HepG2 (cell line): ENCODE measurements around the gene CDC20B. TPM values are rescaled to one million over a fixed set of nuclear protein-coding genes. Genes with fewer than 3 reads are reported as not detected.

ENCODE experiments used
- ATAC-seq: fragments of 200-7000 bp; cut with Tn5 transposase; 3 replicates; pipeline ENCODE4 v1.9.1; 2020; ENCODE audit warnings: mild to moderate bottlenecking, moderate library complexity
- BruUV-seq: library from RNA; stranded (reverse); fragments of 400-500 nt; replicated peaks from 2 replicates; lab custom pipeline; 2021; lab: Mats Ljungman, UMichigan
- CTCF ChIA-PET: fragments of 300-600 bp; formaldehyde crosslinking; extraction: SDS; loops from one replicate; lab custom pipeline; 2021; ENCODE audit warnings: low total read pairs, inconsistent platforms, low intra/inter-chr PET ratio; lab: Yijun Ruan, JAX
- POLR2A ChIA-PET: fragments of 350-600 bp; sonication (Branson Sonifier 250); formaldehyde crosslinking; loops from one replicate; lab custom pipeline; 2020; ENCODE audit warnings: antibody characterized with exemption, inconsistent platforms; lab: Yijun Ruan, JAX
- DNase-seq: peaks from one replicate; pipeline ENCODE4 v3.0.0-alpha.2; 2015; ENCODE audit warnings: low spot score
- FAIRE-seq: peaks from 3 replicates; lab custom pipeline; 2011; peaks lifted over from hg19 to GRCh38; lab: Jason Lieb, UNC
- H2AFZ ChIP-seq: one replicate; pipeline ENCODE4 v1.6.1; 2011; ENCODE audit warnings: low read length, inconsistent platforms
- H3K27ac ChIP-seq: fragments of 300-600 bp; 3 replicates; pipeline ENCODE4 v1.8.0; 2011; ENCODE audit warnings: mixed run types, mild to moderate bottlenecking, mixed read lengths, low read length, inconsistent platforms; ENCODE audit not compliant: insufficient read depth; ENCODE audit errors: extremely low read length
- H3K27me3 ChIP-seq, 2 experiments: fragments of 200-600 bp in 1 of 2; 2 replicates in 1 of 2; 3 replicates in 1 of 2; pipeline versions ENCODE4 v1.6.0 to v1.8.0; 2011; ENCODE audit warnings: low read length in 2 of 2, mild to moderate bottlenecking in 2 of 2, moderate library complexity in 2 of 2, inconsistent platforms in 1 of 2; ENCODE audit not compliant: insufficient read depth in 2 of 2, control insufficient read depth in 1 of 2
- H3K36me3 ChIP-seq, 2 experiments: fragments of 200-600 bp in 1 of 2; replicated peaks in 1 of 2; 2 replicates in 1 of 2; 3 replicates in 1 of 2; pipeline versions ENCODE4 v1.5.1 to v1.8.0; 2011; ENCODE audit warnings: low read length in 2 of 2, inconsistent platforms in 1 of 2; ENCODE audit not compliant: insufficient read depth in 2 of 2, control insufficient read depth in 1 of 2
- H3K4me1 ChIP-seq: 2 replicates; pipeline ENCODE4 v1.5.1; 2012; ENCODE audit warnings: low read length, inconsistent platforms; ENCODE audit not compliant: insufficient read depth
- H3K4me2 ChIP-seq: 2 replicates; pipeline ENCODE4 v1.6.0; 2011; ENCODE audit warnings: low read depth, low read length, inconsistent platforms
- H3K4me3 ChIP-seq, 3 experiments: fragments of 200-600 bp in 1 of 3; sonication (generic), shearing (Covaris generic) in 1 of 3; replicated peaks in 1 of 3; 2 replicates each; pipeline ENCODE4 v1.5.1; 2011 to 2016; ENCODE audit warnings: low read length in 3 of 3, inconsistent platforms in 2 of 3, low read depth in 2 of 3, mild to moderate bottlenecking in 2 of 3, control low read depth in 1 of 3, mixed read lengths in 1 of 3; ENCODE audit not compliant: insufficient read depth in 1 of 3
- H3K79me2 ChIP-seq: one replicate; pipeline ENCODE4 v1.6.1; 2011; ENCODE audit warnings: low read length, inconsistent platforms; ENCODE audit not compliant: insufficient read depth
- H3K9ac ChIP-seq: 2 replicates; pipeline ENCODE4 v1.6.0; 2011; ENCODE audit warnings: mild to moderate bottlenecking, low read depth, low read length, inconsistent platforms; ENCODE audit not compliant: insufficient read depth
- H3K9me3 ChIP-seq: 2 replicates; pipeline ENCODE4 v1.5.1; 2012; ENCODE audit warnings: mild to moderate bottlenecking, low read length
- H4K20me1 ChIP-seq: 2 replicates; pipeline ENCODE4 v1.6.0; 2011; ENCODE audit warnings: inconsistent platforms, mild to moderate bottlenecking, low read length, moderate library complexity; ENCODE audit not compliant: insufficient read depth
- HIVEP1 ChIP-seq: sonication (generic); formaldehyde crosslinking; IDR thresholded peaks from 2 replicates; pipeline ENCODE4 v1.4.0; 2020; ENCODE audit warnings: mild to moderate bottlenecking, missing genetic modification reagents
- ZNF550 ChIP-seq: sonication (generic); formaldehyde crosslinking; IDR thresholded peaks from 2 replicates; pipeline ENCODE4 v1.4.0; 2020; ENCODE audit warnings: mild to moderate bottlenecking, missing genetic modification reagents, borderline replicate concordance
- ZNF572 ChIP-seq: sonication (generic); formaldehyde crosslinking; IDR thresholded peaks from 2 replicates; pipeline ENCODE4 v1.5.1; 2020; ENCODE audit warnings: mild to moderate bottlenecking, missing genetic modification reagents
- WGBS: methylation state at CpG from one replicate; pipeline ENCODE4 v1.1.6; 2017; ENCODE audit warnings: low lambda C conversion rate; 5-methylcytosine and 5-hydroxymethylcytosine counted together
- in situ Hi-C: cut with HindIII; loops from 2 replicates; pipeline ENCODE4 v1.10.0; 2017; ENCODE audit warnings: low pct_unique_long_range_greater_than_20kb; ENCODE audit not compliant: extremely low pct_ligation_motif_present
- intact Hi-C: fragments of 100-400 bp; cut with micrococcal nuclease; formaldehyde crosslinking; loops from one replicate; pipeline ENCODE4 v1.10.0; 2022; ENCODE audit not compliant: unreplicated experiment
- polyA plus RNA-seq, 8 experiments: library from polyadenylated mRNA; depleted of rRNA in 3 of 8; stranded (reverse) in 7 of 8; unstranded in 1 of 8; fragments of >200 nt; fragmentation: Illumina TruSeq in 4 of 8; extraction: Trizol in 4 of 8; gene quantifications; 2 replicates each; pipeline versions ENCODE4 v1.2.1 to v1.2.3, GENCODE V29; 2011 to 2016; ENCODE audit warnings: low read depth in 4 of 8, missing spikeins in 1 of 8, mixed read lengths in 1 of 8; ENCODE audit not compliant: insufficient read depth in 1 of 8
- total RNA-seq, 5 experiments: library from RNA; depleted of rRNA; stranded (reverse); fragments of >200 nt; fragmentation: Illumina TruSeq; extraction: Trizol; gene quantifications; 2 replicates each; pipeline ENCODE4 v1.2.3, GENCODE V29; 2016; ENCODE audit warnings: low read depth in 1 of 5
- TF ChIP-seq, protein P1 (sequence below): IDR thresholded peaks from 2 replicates; pipeline ENCODE4 v1.6.1; 2012; ENCODE audit warnings: low read length, improper control_type of control experiment

CDC20B gene
- total and polyA plus RNA-seq, 2 of the 13 experiments (the other 11 are each of a cell fraction or from before 2014, with no cell fraction given), result not detected

DNA sequence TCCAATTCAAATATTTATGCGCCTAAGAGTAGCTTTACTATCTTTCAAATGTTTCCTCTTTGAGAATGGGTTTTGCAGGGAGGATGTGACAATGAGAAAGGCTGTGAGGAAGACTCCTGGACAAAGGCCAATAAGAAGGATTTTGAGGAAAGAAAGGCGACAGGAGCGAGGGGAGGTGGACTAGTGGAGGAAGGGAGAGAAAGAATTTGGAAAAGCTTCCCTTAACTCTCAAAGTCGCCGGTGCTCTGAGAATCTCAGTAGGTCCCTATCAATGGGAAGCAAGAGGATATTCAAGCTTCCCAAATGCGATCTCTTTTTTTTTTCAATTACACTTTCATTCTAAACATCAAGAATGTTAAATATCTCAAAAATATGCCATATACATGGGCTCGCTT is 2.8 kb upstream of the CDC20B start:
- Histone ChIP-seq H3K4me3 (peak overlapping the region in 2 of 3 experiments; percentile 44 to 58; a peak in 3 of 6 replicates), H3K4me2 (peak overlapping the region; percentile 64), H3K9ac (no peak overlapping the region), H3K79me2 (no peaks in the 10 kb centered on the region), H3K9me3 (no peaks in the 10 kb centered on the region), H3K4me1 (peaks cover 39% of the 10 kb centered on the region), H4K20me1 (no peaks in the 10 kb centered on the region; the same call in 1 of the 2 replicates), H2AFZ (no peak overlapping the region), H3K27ac (no peak overlapping the region), H3K27me3 (peaks cover 2 to 43% of the 10 kb centered on the region in 2 experiments; a peak in 3 of 5 replicates), H3K36me3 (no peaks in the 10 kb centered on the region)
- ChIA-PET CTCF (no interaction called here), POLR2A (no interaction called here)
- intact Hi-C loops, result loop anchor here (10.0 kb wide), 2 partner anchors 229 to 759 kb away; no protein-coding TSS in a partner anchor
- DNase-seq (no peak), FAIRE-seq (no peak), ATAC-seq (no peak)
- in situ Hi-C loops, result no loop called here
- 22% methylated on average over 7 of the region's 7 CpGs for WGBS
- BruUV-seq, result no TSS peak
- TF ChIP-seq, protein P1, sequence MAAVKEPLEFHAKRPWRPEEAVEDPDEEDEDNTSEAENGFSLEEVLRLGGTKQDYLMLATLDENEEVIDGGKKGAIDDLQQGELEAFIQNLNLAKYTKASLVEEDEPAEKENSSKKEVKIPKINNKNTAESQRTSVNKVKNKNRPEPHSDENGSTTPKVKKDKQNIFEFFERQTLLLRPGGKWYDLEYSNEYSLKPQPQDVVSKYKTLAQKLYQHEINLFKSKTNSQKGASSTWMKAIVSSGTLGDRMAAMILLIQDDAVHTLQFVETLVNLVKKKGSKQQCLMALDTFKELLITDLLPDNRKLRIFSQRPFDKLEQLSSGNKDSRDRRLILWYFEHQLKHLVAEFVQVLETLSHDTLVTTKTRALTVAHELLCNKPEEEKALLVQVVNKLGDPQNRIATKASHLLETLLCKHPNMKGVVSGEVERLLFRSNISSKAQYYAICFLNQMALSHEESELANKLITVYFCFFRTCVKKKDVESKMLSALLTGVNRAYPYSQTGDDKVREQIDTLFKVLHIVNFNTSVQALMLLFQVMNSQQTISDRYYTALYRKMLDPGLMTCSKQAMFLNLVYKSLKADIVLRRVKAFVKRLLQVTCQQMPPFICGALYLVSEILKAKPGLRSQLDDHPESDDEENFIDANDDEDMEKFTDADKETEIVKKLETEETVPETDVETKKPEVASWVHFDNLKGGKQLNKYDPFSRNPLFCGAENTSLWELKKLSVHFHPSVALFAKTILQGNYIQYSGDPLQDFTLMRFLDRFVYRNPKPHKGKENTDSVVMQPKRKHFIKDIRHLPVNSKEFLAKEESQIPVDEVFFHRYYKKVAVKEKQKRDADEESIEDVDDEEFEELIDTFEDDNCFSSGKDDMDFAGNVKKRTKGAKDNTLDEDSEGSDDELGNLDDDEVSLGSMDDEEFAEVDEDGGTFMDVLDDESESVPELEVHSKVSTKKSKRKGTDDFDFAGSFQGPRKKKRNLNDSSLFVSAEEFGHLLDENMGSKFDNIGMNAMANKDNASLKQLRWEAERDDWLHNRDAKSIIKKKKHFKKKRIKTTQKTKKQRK, result no peak
- TF ChIP-seq HIVEP1, result no peak
- no peak for TF ChIP-seq ZNF550 (CRISPR knock-in tag)
- no peak for TF ChIP-seq ZNF572 (CRISPR knock-in tag)
